ENCODE data around the gene MCC.

- TF ChIP-seq CTCF (IDR thresholded peaks at IDR 0.05; ENCODE audit: low read length) (no peak), EZH2 (optimal IDR thresholded peaks at IDR 0.05; ENCODE audit: low read depth, low read length) (no peak)
Observed at GRCh38 chr5:113512341-113512740, 24.1 kb upstream of the MCC start.

Measured in MM.1S (cell line).